Esophagus (tissue), 2 donors: Measurements from ENCODE around the gene SHB. TPM values are rescaled to one million over a fixed set of nuclear protein-coding genes. Genes with fewer than 3 reads are reported as not detected.

Experiments used
- H3K27ac ChIP-seq, 2 donors: one replicate each; pipeline ENCODE4 v1.5.1; 2013; ENCODE audit warnings: low read depth in 2 of 2, mild to moderate bottlenecking in 2 of 2, inconsistent platforms in 1 of 2, low read length in 1 of 2, moderate library complexity in 1 of 2
- H3K27me3 ChIP-seq, 2 donors: one replicate each; pipeline ENCODE4 v1.6.1; 2013; ENCODE audit warnings: low read length in 2 of 2, control low read depth in 1 of 2, mild to moderate bottlenecking in 1 of 2; ENCODE audit not compliant: insufficient read depth in 2 of 2, control insufficient read depth in 1 of 2
- H3K36me3 ChIP-seq, 2 donors: one replicate each; pipeline ENCODE4 v1.6.1; 2013; ENCODE audit warnings: low read length in 1 of 2; ENCODE audit not compliant: control insufficient read depth in 2 of 2, insufficient read depth in 2 of 2
- H3K4me1 ChIP-seq, 2 donors: one replicate each; pipeline ENCODE4 v1.6.1; 2013; ENCODE audit warnings: low read length in 1 of 2; ENCODE audit not compliant: control insufficient read depth in 2 of 2, insufficient read depth in 2 of 2
- H3K4me3 ChIP-seq, 2 donors: one replicate each; pipeline ENCODE4 v1.5.1; 2013; ENCODE audit warnings: low read length in 2 of 2, mild to moderate bottlenecking in 2 of 2, low read depth in 1 of 2, moderate library complexity in 1 of 2
- H3K9me3 ChIP-seq, 2 donors: one replicate each; pipeline ENCODE4 v1.6.1; 2013; ENCODE audit warnings: mild to moderate bottlenecking in 2 of 2, low read depth in 1 of 2, low read length in 1 of 2, moderate library complexity in 1 of 2; ENCODE audit not compliant: control insufficient read depth in 2 of 2, insufficient read depth in 1 of 2
- WGBS, 2 donors: extraction: QIAGEN DNeasy Blood & Tissue Kit; methylation state at CpG; one replicate each; pipeline ENCODE4 v1.1.7; 2013; 5-methylcytosine and 5-hydroxymethylcytosine counted together
- polyA plus RNA-seq, 2 donors: library from polyadenylated mRNA; stranded (reverse); fragments of 200-250 nt; gene quantifications; one replicate each; pipeline ENCODE4 v1.2.3, GENCODE V29; 2013
- donor health status: healthy with polysubstance abuse.
- donor health status: Bipolar disorder and iron deficiency.

The SHB gene
- polyA plus RNA-seq, 2 donors, result 14.7 to 15.7 TPM

DNA sequence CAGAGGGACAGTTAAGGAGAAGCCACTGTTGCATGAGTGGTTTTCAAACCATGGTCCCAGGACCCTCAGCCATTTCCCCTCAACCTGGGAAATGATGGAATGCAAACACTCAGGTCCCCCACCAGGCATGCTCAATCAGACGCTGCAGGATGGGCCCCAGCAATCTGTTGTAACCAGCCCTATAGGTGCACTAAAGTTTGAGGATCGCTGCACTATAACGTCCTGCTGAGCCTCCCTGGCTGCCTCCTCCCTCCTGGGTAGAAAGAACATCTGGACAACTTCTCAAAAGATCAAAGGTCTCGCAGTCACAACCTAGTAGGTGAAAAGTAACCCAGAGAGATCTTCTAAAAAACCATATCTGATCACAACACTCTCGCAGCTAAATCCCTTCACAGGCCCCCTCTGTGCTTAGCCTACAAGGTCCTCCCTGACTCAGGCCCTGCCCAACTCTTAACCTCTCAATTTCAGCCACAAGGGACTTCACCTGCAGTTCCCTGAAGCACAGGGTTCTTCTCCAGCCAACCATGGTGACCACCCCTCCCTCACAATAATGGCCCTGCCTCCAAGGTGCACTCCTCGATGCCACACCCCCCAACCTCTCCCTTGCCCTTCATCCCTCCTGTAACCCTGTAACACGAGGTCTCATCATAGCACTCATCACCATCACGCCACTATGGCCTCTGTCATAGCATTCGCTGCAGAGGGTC, 3.5 kb downstream of the SHB start:
- H3K27ac ChIP-seq, result peak overlapping the region in 1 of 2 donors; percentile 52
- WGBS, 2 donors, result 51 to 52% methylated on average over 9 of the region's 9 CpGs
- peaks cover 9 to 15% of the 10 kb centered on the region in 2 donors for H3K4me1 ChIP-seq
- H3K4me3 ChIP-seq, result peak overlapping the region; percentile 16 to 65
- H3K9me3 ChIP-seq, result no peaks in the 10 kb centered on the region
- peaks cover 0 to 4% of the 10 kb centered on the region in 2 donors for H3K36me3 ChIP-seq
- no peaks in the 10 kb centered on the region for H3K27me3 ChIP-seq

DNA sequence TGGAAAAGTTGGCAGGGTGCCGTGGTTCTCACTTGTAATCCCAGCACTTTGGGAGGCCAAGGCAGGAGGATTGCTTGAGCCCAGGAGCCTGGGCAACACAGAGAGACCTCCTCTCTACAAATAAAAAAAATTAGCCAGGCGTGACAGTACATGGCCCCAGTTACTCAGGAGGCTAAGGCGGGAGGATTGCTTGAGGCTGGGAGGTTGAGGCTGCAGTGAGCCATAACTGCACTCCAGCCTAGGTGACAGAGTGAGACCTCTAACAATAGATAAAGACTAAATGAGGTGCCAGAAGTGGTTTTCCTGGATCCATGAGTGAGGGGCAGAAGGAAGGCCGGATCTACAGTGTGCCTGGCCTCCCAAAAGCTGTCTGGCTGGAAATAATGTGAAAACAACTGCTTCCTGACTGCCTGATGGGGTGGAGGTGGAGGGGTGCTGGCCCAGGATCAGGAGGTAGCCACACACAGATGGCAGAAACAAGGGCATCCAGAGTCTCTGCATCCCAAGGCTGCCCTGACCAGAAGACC, 4.1 kb downstream of the SHB start:
- Histone ChIP-seq H3K4me3 (peak overlapping the region; percentile 7 to 65), H3K4me1 (peaks cover 9 to 15% of the 10 kb centered on the region in 2 donors), H3K27me3 (no peaks in the 10 kb centered on the region), H3K9me3 (no peaks in the 10 kb centered on the region), H3K27ac (peak overlapping the region in 1 of 2 donors; percentile 19), H3K36me3 (peaks cover 0 to 4% of the 10 kb centered on the region in 2 donors)
- 70 to 75% methylated on average over 4 of the region's 4 CpGs for WGBS, 2 donors

DNA sequence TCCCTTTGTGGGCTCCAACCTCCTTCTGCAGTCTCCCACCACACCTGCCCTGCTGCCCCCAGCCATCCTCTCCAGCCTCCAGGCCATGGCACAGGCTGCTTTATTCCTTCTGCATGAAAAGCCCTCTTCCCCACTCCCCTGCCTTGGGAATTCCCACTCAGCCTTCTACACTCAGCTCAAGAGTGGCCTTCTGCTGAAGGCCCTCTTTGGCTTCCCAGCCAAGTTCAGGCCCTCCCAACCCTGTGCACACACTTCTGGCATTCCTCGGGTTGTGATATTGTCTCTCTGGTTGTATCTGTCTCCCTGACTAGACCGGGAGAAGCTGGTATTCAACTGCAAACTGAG, 5.7 kb downstream of the SHB start:
- Histone ChIP-seq H3K27me3 (no peaks in the 10 kb centered on the region), H3K36me3 (peaks cover 0 to 4% of the 10 kb centered on the region in 2 donors), H3K4me3 (no peak overlapping the region), H3K4me1 (peaks cover 9 to 21% of the 10 kb centered on the region in 2 donors), H3K27ac (no peak overlapping the region), H3K9me3 (no peaks in the 10 kb centered on the region)
- WGBS, 2 donors, result 26 to 34% methylated on average over 2 of the region's 2 CpGs

DNA sequence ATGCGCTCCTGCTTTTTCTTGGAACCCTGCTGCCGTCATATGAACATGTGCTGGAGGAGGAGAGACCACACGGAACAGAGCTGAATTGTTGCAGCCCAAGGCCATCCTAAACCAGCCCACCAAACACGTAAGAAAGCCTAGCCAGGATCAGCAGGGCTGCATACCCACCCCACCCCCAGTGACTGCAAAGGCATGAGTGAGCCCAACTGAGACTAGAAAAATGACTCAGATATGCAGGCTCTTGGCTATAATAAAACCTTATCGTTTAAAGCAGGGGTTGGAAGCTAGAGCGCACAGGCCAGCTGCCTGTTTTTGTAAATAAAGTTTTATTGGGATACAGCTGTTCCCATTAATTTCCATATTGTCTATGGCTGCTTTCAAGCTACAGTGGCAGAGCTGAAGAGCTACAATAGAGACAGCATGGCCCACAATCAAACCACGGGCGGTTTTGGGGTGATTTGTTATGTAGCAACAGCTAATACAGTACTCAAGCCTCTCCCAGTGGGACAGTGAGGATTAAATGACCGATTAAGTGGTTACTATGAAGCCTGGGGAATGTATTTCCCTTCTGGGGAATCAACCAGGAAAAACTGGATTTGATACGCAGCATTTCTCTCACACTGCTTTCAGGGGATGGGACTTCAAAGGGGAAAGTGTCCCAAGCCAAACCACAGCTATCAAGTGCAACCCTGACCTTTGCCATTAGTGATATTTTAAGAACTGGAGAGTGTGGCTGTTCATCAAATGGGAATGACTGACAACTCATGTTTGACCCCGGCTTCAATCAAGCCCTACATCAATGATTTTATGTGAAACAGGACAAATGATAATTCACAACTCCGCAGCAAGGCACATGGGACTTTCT, 6.3 kb downstream of the SHB start:
- Histone ChIP-seq H3K27ac (no peak overlapping the region), H3K36me3 (peaks cover 0 to 4% of the 10 kb centered on the region in 2 donors), H3K27me3 (no peaks in the 10 kb centered on the region), H3K9me3 (no peaks in the 10 kb centered on the region), H3K4me1 (peaks cover 13 to 27% of the 10 kb centered on the region in 2 donors), H3K4me3 (no peak overlapping the region)
- WGBS, 2 donors, result 72 to 74% methylated on average over 12 of the region's 12 CpGs

DNA sequence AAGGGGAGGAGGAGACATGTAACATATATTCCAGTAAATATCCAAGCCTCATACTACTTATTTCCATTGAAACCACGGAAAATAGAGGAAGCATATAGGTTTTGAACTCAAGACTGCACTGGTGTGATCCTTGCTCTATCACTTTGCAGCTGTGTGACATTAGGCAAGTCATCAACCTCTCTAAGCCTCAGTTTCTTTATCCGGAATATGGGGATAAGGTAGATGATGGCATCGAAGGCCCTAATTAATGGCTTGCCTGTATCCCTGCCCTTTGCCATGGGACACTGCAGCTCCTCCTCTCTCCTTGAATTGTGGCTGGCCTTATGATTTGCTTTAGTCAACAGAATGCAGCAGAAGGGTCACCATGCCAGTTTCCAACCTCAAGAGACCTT, 6.9 kb downstream of the SHB start:
- Histone ChIP-seq H3K4me3 (no peak overlapping the region), H3K27ac (no peak overlapping the region), H3K9me3 (no peaks in the 10 kb centered on the region), H3K4me1 (peaks cover 15 to 29% of the 10 kb centered on the region in 2 donors), H3K36me3 (peaks cover 0 to 4% of the 10 kb centered on the region in 2 donors), H3K27me3 (no peaks in the 10 kb centered on the region)
- 95% methylated on average over 3 of the region's 3 CpGs for WGBS, 2 donors

DNA sequence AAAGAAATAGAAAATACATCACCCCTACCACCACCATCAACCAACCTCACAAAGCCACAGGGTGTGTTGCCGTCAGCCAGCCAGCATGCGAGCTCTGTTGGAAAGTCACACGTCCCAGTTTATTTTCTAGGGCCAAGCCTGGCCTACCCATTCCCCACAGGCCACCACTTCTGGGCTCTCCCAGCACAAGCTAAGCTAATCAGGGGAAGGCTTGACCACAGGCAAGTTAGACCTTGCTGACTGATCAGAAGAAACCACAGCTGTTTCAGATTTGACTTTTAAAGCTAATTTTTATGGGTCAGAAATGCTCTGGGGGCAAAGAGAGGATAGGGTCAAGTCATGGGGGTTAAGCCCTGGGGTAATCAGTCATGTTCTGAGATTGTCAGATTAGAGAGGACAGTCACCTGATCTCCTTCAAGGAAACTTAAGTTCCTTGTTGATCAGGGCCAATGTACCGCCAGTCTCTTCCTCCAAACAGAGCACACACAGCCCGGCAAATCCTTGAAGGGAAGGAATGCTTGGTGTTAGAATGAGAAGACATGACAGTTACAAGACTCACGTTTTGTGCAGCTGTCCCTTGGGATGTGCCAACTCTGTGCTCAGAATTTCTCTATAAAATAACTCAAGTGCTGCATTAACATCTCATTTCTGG, 7.6 kb downstream of the SHB start:
- WGBS, 2 donors, result 60 to 67% methylated on average over 6 of the region's 6 CpGs

DNA sequence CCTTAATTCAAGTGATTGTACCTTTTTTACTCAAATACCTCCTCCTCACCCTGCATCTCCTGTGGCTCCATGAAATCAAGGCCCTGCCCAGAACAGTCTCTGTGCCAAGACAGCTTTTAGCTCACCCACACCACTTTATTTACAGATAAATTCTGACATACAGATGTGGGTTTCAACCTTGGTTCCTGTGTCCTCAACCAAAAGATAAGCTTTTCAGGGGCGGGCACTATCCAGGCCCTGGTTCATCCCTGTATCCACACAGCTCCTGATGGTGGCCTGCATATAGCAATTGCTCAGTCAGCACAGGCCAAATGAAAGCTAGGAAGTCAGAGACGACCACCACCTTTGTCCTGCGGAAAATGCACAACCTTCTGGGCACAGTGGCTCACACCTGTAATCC, 8.3 kb downstream of the SHB start:
- Histone ChIP-seq H3K27me3 (no peaks in the 10 kb centered on the region), H3K27ac (no peak overlapping the region), H3K4me3 (no peak overlapping the region), H3K36me3 (peaks cover 0 to 4% of the 10 kb centered on the region in 2 donors), H3K4me1 (peaks cover 13 to 27% of the 10 kb centered on the region in 2 donors), H3K9me3 (no peaks in the 10 kb centered on the region)
- WGBS, 2 donors, result 75 to 80% methylated on average over 3 of the region's 3 CpGs

More for the DNA sequence above, 7.6 kb downstream of the SHB start:
- Histone ChIP-seq H3K27ac (peak overlapping the region in 1 of 2 donors; percentile 43), H3K4me3 (no peak overlapping the region), H3K27me3 (no peaks in the 10 kb centered on the region), H3K36me3 (peaks cover 0 to 4% of the 10 kb centered on the region in 2 donors), H3K9me3 (no peaks in the 10 kb centered on the region), H3K4me1 (peaks cover 14 to 29% of the 10 kb centered on the region in 2 donors)

DNA sequence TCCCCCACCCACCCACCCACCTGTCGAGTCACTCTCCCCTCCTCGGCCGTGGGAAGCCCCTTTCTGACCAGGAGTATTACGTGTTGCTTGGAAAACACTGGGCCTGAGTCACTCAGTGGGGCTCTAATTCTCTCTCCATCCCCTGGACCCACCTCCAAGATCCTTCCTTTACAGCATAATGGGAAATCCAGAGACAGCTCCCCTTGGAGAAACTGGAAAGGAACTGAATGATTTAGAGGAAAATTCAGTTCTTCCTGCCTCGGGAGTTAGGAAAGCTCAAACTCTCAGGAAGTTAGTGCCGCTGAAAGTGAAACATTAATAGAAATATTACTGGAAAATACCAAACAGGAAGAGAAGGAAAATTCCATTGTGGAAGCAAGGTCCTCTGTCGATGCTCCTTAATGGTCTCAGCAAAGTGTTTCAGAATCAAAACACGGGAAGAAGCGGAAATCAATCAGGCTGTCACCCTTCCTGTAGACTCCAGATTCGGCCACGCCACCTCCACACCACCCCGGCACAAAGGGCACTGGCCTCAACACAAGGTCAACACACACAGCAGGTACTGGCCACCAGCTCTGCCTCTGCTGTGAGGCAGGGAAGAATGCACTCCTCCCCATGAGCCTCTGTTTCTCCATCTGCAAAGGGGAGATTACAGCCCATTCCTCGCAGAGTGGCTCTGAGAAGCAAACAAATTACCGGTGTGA, 9.6 kb downstream of the SHB start:
- peaks cover 13 to 20% of the 10 kb centered on the region in 2 donors for H3K4me1 ChIP-seq
- H3K27ac ChIP-seq, result peak overlapping the region in 1 of 2 donors; percentile 46
- no peaks in the 10 kb centered on the region for H3K36me3 ChIP-seq
- H3K4me3 ChIP-seq, result no peak overlapping the region
- 71% methylated on average over 14 of the region's 14 CpGs for WGBS, 2 donors
- H3K27me3 ChIP-seq, result no peaks in the 10 kb centered on the region
- H3K9me3 ChIP-seq, result no peaks in the 10 kb centered on the region
